Measurements from ENCODE around the gene BCORL1. TPM values are rescaled to one million over a fixed set of nuclear protein-coding genes. Genes with fewer than 3 reads are reported as not detected.

The BCORL1 gene
- total and polyA plus RNA-seq, 2 of the 4 experiments (the other 2 are of a cell fraction), result 0.54 to 1.6 TPM

GRCh38 chrX:130027569-130027968, 45.1 kb downstream of the BCORL1 start:
- Histone ChIP-seq H3K27ac (ENCODE audit: insufficient read depth, low read length) (no peak overlapping the region), H3K27me3 (ENCODE audit: control insufficient read depth, insufficient read depth, low read length) (peaks cover 1% of the 10 kb centered on the region; the same call in 1 of the 2 replicates), H3K14ac (replicated peaks; ENCODE audit: low read depth, low read length) (no peak overlapping the region), H4K8ac (ENCODE audit: low read depth in 2 of 2, low read length in 2 of 2) (no peak overlapping the region), H3K18ac (ENCODE audit: low read depth, low read length) (no peak overlapping the region), H2AK9ac (replicated peaks; ENCODE audit: low read depth, low read length, poor library complexity) (no peak overlapping the region), H2BK5ac (ENCODE audit: low read depth, low read length, poor library complexity, severe bottlenecking) (no peak overlapping the region), H3K56ac (ENCODE audit: extremely low read depth, insufficient read depth, low read length) (no peak overlapping the region), H4K20me1 (ENCODE audit: insufficient read depth, low read length) (no peaks in the 10 kb centered on the region), H3K4ac (ENCODE audit: low read depth, low read length) (no peak overlapping the region), H3K36me3 (ENCODE audit: control insufficient read depth, insufficient read depth, low read length) (peaks cover 9% of the 10 kb centered on the region), H3K4me2 (ENCODE audit: low read depth, low read length) (no peak overlapping the region), H3K9ac (ENCODE audit: low read depth, low read length) (no peak overlapping the region), H3K9me1 (ENCODE audit: insufficient read depth, low read length) (no peaks in the 10 kb centered on the region), H3K79me1 (ENCODE audit: low read depth in 1 of 2, low read length in 2 of 2) (no peaks in the 10 kb centered on the region), H4K5ac (ENCODE audit: low read depth, low read length) (no peak overlapping the region), H3K4me3 (ENCODE audit: insufficient read depth, low read depth, low read length) (no peak overlapping the region), H4K91ac (ENCODE audit: insufficient read depth, low read depth, low read length) (no peak overlapping the region), H2AK5ac (ENCODE audit: low read depth, low read length) (no peak overlapping the region), H3K9me3 (ENCODE audit: control insufficient read depth, insufficient read depth, low read length) (no peaks in the 10 kb centered on the region), H2BK20ac (ENCODE audit: low read depth, low read length) (no peak overlapping the region), H2BK120ac (ENCODE audit: low read depth, low read length) (no peak overlapping the region), H2AFZ (replicated peaks; ENCODE audit: low read length, poor library complexity) (no peak overlapping the region), H3K23ac (ENCODE audit: low read depth, low read length) (no peak overlapping the region), H3K4me1 (ENCODE audit: control insufficient read depth, insufficient read depth, low read length) (no peaks in the 10 kb centered on the region), H2BK15ac (ENCODE audit: low read depth, low read length) (no peak overlapping the region)
- intact Hi-C loops (cut with micrococcal nuclease), result no loop called here
- 100% methylated on average over 1 of the region's 4 CpGs; no CpG with 5 or more reads in 1 of the 2 experiments for WGBS, 2 experiments (ENCODE audit: extremely low coverage in 2 of 2, insufficient read length in 1 of 2)
- ChIA-PET POLR2A (ENCODE audit: unreplicated experiment) (no interaction called here), CTCF (interaction anchor here (1.0 to 1.9 kb wide), 3 partner anchors 9 to 102 kb away, joined by 4 to 6 read pairs (median 5); no protein-coding TSS in a partner anchor)
- ATAC-seq (ENCODE audit: low read depth) (no peak), DNase-seq (no peak)
- TF ChIP-seq USF2 (IDR thresholded peaks at IDR 0.05; ENCODE audit: low read depth, low read length) (no peak), MAZ (IDR thresholded peaks at IDR 0.05; ENCODE audit: borderline replicate concordance, low read depth, low read length) (no peak), RCOR1 (IDR thresholded peaks at IDR 0.05; ENCODE audit: insufficient replicate concordance, low read length) (no peak), ELK1 (IDR thresholded peaks at IDR 0.05; ENCODE audit: borderline replicate concordance, low read depth, low read length) (no peak), RAD21 (IDR thresholded peaks at IDR 0.05; ENCODE audit: low read length) (no peak), BHLHE40 (IDR thresholded peaks at IDR 0.05; ENCODE audit: low read depth, low read length) (no peak), CTCF (conservative IDR thresholded peaks at IDR 0.05; ENCODE audit: low read depth, low read length) (no peak), RFX5 (IDR thresholded peaks at IDR 0.05; ENCODE audit: low read depth, low read length) (no peak), NFE2L2 (IDR thresholded peaks at IDR 0.05; ENCODE audit: low read depth, low read length) (no peak), CEBPB (IDR thresholded peaks at IDR 0.05; ENCODE audit: low read depth, low read length) (no peak), POLR2A (IDR thresholded peaks at IDR 0.05; ENCODE audit: low read depth, low read length) (no peak), CHD1 (IDR thresholded peaks at IDR 0.05; ENCODE audit: low read depth, low read length) (no peak), MAFK (IDR thresholded peaks at IDR 0.05; ENCODE audit: low read depth, low read length) (no peak), SMC3 (IDR thresholded peaks at IDR 0.05; ENCODE audit: low read depth, low read length) (no peak), FOS (IDR thresholded peaks at IDR 0.05; ENCODE audit: low read depth, low read length) (no peak), MXI1 (IDR thresholded peaks at IDR 0.05; ENCODE audit: borderline replicate concordance, low read depth, low read length) (no peak)
- dilution Hi-C loops (cut with HindIII; ENCODE audit: low sequenced_read_pairs, unreplicated experiment), result no loop called here
- no TSS peak for BruUV-seq (replicated peaks)
- in situ Hi-C loops (cut with MboI; ENCODE audit: low sequenced_read_pairs), result no loop called here

Data from IMR-90 (cell line).